Measurements from ENCODE around the gene TIAM1.

DNA sequence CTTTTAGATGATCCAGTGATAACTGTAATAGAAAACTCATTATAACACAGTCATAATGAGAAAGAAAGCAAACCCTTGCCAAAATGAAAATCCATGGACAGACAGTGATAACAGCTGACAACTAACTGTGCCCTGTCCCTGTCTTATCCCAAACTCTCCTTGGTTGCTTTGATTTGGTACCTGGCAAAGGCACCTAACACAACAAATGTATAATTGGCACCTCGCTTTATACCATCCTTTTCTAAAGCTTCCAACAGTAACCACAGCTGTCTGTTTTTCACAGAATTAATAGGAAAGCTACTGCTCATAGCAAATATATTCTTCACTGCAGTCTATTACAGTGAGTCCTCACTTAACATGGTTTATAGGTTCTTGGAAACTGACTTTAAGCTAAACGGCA, 187.4 kb downstream of the TIAM1 start:
- TF ChIP-seq, protein P1, sequence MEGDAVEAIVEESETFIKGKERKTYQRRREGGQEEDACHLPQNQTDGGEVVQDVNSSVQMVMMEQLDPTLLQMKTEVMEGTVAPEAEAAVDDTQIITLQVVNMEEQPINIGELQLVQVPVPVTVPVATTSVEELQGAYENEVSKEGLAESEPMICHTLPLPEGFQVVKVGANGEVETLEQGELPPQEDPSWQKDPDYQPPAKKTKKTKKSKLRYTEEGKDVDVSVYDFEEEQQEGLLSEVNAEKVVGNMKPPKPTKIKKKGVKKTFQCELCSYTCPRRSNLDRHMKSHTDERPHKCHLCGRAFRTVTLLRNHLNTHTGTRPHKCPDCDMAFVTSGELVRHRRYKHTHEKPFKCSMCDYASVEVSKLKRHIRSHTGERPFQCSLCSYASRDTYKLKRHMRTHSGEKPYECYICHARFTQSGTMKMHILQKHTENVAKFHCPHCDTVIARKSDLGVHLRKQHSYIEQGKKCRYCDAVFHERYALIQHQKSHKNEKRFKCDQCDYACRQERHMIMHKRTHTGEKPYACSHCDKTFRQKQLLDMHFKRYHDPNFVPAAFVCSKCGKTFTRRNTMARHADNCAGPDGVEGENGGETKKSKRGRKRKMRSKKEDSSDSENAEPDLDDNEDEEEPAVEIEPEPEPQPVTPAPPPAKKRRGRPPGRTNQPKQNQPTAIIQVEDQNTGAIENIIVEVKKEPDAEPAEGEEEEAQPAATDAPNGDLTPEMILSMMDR (IDR thresholded peaks at IDR 0.05), result no peak
- TF ChIP-seq POLR2A (IDR thresholded peaks at IDR 0.05; ENCODE audit: low read depth) (no peak), EP300 (IDR thresholded peaks at IDR 0.05) (no peak)

Measured in esophagus muscularis mucosa (tissue), 4 donors.